Left ventricle myocardium superior (tissue), 1 donor: Measurements from ENCODE around the gene CLNK. TPM values are rescaled to one million over a fixed set of nuclear protein-coding genes. Genes with fewer than 3 reads are reported as not detected.
"Not testable (repeated sequence)": the region's sequence is repeated elsewhere in the genome, so short reads cannot be mapped to it uniquely, and the experiment has no call there.

ENCODE experiments used
- ATAC-seq: fragments of 200-7000 bp; cut with Tn5 transposase; one replicate; pipeline ENCODE4 v1.9.1; 2020; ENCODE audit warnings: mild to moderate bottlenecking, moderate library complexity
- DNase-seq: peaks from one replicate; pipeline ENCODE4 v3.0.0-alpha.2; 2020
- intact Hi-C: fragments of 100-400 bp; cut with micrococcal nuclease; formaldehyde crosslinking; loops from one replicate; pipeline ENCODE4 v1.11.0; 2022
- total RNA-seq: library from RNA; stranded (reverse); fragmentation: NEBNext Ultra II Directional; extraction: Animal tissue kit (Norgen Biotek cat#: 25700); gene quantifications from one replicate; pipeline ENCODE4 v1.2.1, GENCODE V29; 2021
- donor health status: DM: no; HTN: yes; CAD: no; lungs with severe emphysema.

CLNK gene
- total RNA-seq, 1 donor from 2014 or later = not detected

GRCh38 chr4:10623241-10623640 lies 61.3 kb downstream of the CLNK start:
- ATAC-seq (no peak), DNase-seq (no peak)
- intact Hi-C loops = no loop called here

GRCh38 chr4:10622728-10623127 lies 61.8 kb downstream of the CLNK start:
- DNase-seq = no peak
- ATAC-seq = no peak
- intact Hi-C loops = no loop called here

GRCh38 chr4:10620935-10621488 lies 63.6 kb downstream of the CLNK start:
- ATAC-seq (no peak), DNase-seq (no peak)
- intact Hi-C loops = no loop called here

GRCh38 chr4:10619855-10620254 lies 64.7 kb downstream of the CLNK start:
- intact Hi-C loops = no loop called here
- no peak for DNase-seq
- no peak for ATAC-seq

- intact Hi-C loops = no loop called here
- ATAC-seq = no peak
- no peak for DNase-seq
Measured at GRCh38 chr4:10619220-10619619, 65.3 kb downstream of the CLNK start.

- intact Hi-C loops, ATAC-seq: not testable (repeated sequence)
Measured at GRCh38 chr4:10614926-10615325, 69.6 kb downstream of the CLNK start.

GRCh38 chr4:10613926-10614478 lies 70.6 kb downstream of the CLNK start:
- intact Hi-C loops = no loop called here
- no peak for DNase-seq
- no peak for ATAC-seq

More at GRCh38 chr4:10614926-10615325, 69.6 kb downstream of the CLNK start:
- DNase-seq = not testable (repeated sequence)

GRCh38 chr4:10612476-10612875 lies 72.1 kb downstream of the CLNK start:
- intact Hi-C loops = no loop called here
- DNase-seq = no peak
- no peak for ATAC-seq

- intact Hi-C loops = no loop called here
- no peak for DNase-seq
- peak; percentile 20 for ATAC-seq
Measured at GRCh38 chr4:10611673-10612072, 72.9 kb downstream of the CLNK start.

- DNase-seq (no peak), ATAC-seq (no peak)
- intact Hi-C loops = no loop called here
Measured at GRCh38 chr4:10608501-10609219, 75.9 kb downstream of the CLNK start.

- no peak for DNase-seq
- intact Hi-C loops = no loop called here
- no peak for ATAC-seq
Measured at GRCh38 chr4:10607206-10607605, 77.4 kb downstream of the CLNK start.

GRCh38 chr4:10606483-10607155 lies 77.9 kb downstream of the CLNK start:
- no peak for ATAC-seq
- DNase-seq = no peak
- intact Hi-C loops = no loop called here

- no peak for DNase-seq
- intact Hi-C loops = no loop called here
- ATAC-seq = no peak
Measured at GRCh38 chr4:10605746-10606482, 78.7 kb downstream of the CLNK start.

GRCh38 chr4:10605031-10605430 lies 79.5 kb downstream of the CLNK start:
- DNase-seq (no peak), ATAC-seq (no peak)
- intact Hi-C loops = no loop called here

- intact Hi-C loops = no loop called here
- DNase-seq = no peak
Measured at GRCh38 chr4:10599574-10599973, 85.0 kb downstream of the CLNK start.

GRCh38 chr4:10598829-10599228 lies 85.7 kb downstream of the CLNK start:
- intact Hi-C loops = no loop called here
- ATAC-seq = no peak
- no peak for DNase-seq

More at GRCh38 chr4:10599574-10599973, 85.0 kb downstream of the CLNK start:
- ATAC-seq = no peak

GRCh38 chr4:10596586-10597290 lies 87.8 kb downstream of the CLNK start:
- DNase-seq = no peak

GRCh38 chr4:10593130-10593529 lies 91.4 kb downstream of the CLNK start:
- ATAC-seq (no peak), DNase-seq (no peak)
- intact Hi-C loops = no loop called here

More at GRCh38 chr4:10596586-10597290, 87.8 kb downstream of the CLNK start:
- no peak for ATAC-seq
- intact Hi-C loops = no loop called here

GRCh38 chr4:10590896-10591295 lies 93.7 kb downstream of the CLNK start:
- no peak for DNase-seq
- ATAC-seq = no peak
- intact Hi-C loops = no loop called here
